ENCODE results near the gene TNS4. TPM values are rescaled to one million over a fixed set of nuclear protein-coding genes. Genes with fewer than 3 reads are reported as not detected.

TNS4 gene
- total and polyA plus RNA-seq, 3 experiments from 2014 or later = 0.41 to 3.1 (median 3.1) TPM

- ChIA-PET POLR2A (no interaction called here), CTCF (no interaction called here)
- no peaks in the 10 kb centered on the region for H3K9me3 Mint-ChIP-seq
Observed at GRCh38 chr17:40464392-40464855, 37.0 kb downstream of the TNS4 start.

DNA sequence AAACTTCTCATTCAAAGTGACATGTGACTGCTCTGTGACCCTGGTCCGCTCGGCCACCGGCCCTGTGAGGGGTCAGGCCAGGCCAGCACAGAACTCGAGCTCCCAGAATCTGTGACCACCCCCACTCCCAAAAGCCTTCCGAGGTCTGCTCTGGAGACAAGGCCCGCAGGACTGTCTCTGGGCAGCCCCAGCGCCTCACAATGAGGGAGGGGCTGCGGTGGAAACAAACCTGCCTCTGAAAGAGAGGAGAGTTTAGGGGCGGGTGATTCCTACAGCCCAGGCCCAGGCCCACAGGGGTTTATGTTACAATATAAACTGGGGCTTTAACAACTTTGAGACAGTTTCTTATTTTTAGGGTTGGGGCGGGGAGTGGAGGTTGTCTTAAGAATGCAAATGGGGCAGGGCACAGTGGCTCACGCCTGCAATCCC lies 38.3 kb downstream of the TNS4 start:
- CTCF ChIA-PET = interaction anchor here (0.7 to 1.8 kb wide), 3 partner anchors 11 to 52 kb away, joined by 3 to 5 read pairs (median 3); no protein-coding TSS in a partner anchor

More at GRCh38 chr17:40464392-40464855, 37.0 kb downstream of the TNS4 start:
- Mint-ChIP-seq H3K4me1 (no peaks in the 10 kb centered on the region), H3K4me3 (no peak overlapping the region), H3K27ac (peak overlapping the region in 2 of 8 donors; percentile 28 to 35), H3K36me3 (no peaks in the 10 kb centered on the region), H3K27me3 (peaks cover 0 to 4% of the 10 kb centered on the region in 2 donors)
- no peak overlapping the region for H3K27ac ChIP-seq (ENCODE audit: low read depth, low read length)
- H3K4me3 ChIP-seq (ENCODE audit: low read length) = no peak overlapping the region
- DNase-seq = no peak
- no peaks in the 10 kb centered on the region for H3K4me1 ChIP-seq (ENCODE audit: insufficient read depth, low read length)
- H3K9me3 ChIP-seq (ENCODE audit: low read length) = no peaks in the 10 kb centered on the region
- no peaks in the 10 kb centered on the region for H3K27me3 ChIP-seq (ENCODE audit: insufficient read depth, low read length, poor library complexity, severe bottlenecking)
- H3K36me3 ChIP-seq (ENCODE audit: insufficient read depth, low read length) = no peaks in the 10 kb centered on the region

GRCh38 chr17:40462343-40463121 lies 38.9 kb downstream of the TNS4 start:
- Histone ChIP-seq H3K36me3 (ENCODE audit: insufficient read depth, low read length) (no peaks in the 10 kb centered on the region), H3K27me3 (ENCODE audit: insufficient read depth, low read length, poor library complexity, severe bottlenecking) (no peaks in the 10 kb centered on the region), H3K9me3 (ENCODE audit: low read length) (no peaks in the 10 kb centered on the region), H3K27ac (ENCODE audit: low read depth, low read length) (no peak overlapping the region), H3K4me1 (ENCODE audit: insufficient read depth, low read length) (no peaks in the 10 kb centered on the region), H3K4me3 (ENCODE audit: low read length) (no peak overlapping the region)
- Mint-ChIP-seq H3K27ac (peak overlapping the region in 1 of 8 donors; percentile 68), H3K4me1 (peaks cover 0 to 2% (median 0%) of the 10 kb centered on the region in 3 donors), H3K27me3 (peaks cover 0 to 3% of the 10 kb centered on the region in 2 donors), H3K36me3 (no peaks in the 10 kb centered on the region), H3K4me3 (no peak overlapping the region), H3K9me3 (no peaks in the 10 kb centered on the region)
- no peak for DNase-seq
- CTCF ChIA-PET = interaction anchor here (0.8 to 1.8 kb wide), 2 partner anchors 11 to 14 kb away, joined by 3 to 5 read pairs; no protein-coding TSS in a partner anchor
- POLR2A ChIA-PET = no interaction called here

More for the DNA sequence above, 38.3 kb downstream of the TNS4 start:
- POLR2A ChIA-PET = interaction anchor here (0.7 kb wide), 1 partner anchor 86 kb away, joined by 15 read pairs; no protein-coding TSS in a partner anchor
- Mint-ChIP-seq H3K27me3 (peaks cover 0 to 3% of the 10 kb centered on the region in 2 donors), H3K4me1 (peaks cover 0 to 2% (median 0%) of the 10 kb centered on the region in 3 donors), H3K9me3 (no peaks in the 10 kb centered on the region), H3K4me3 (no peak overlapping the region), H3K27ac (no peak overlapping the region), H3K36me3 (no peaks in the 10 kb centered on the region)
- DNase-seq = no peak
- H3K4me1 ChIP-seq (ENCODE audit: insufficient read depth, low read length) = no peaks in the 10 kb centered on the region
- no peaks in the 10 kb centered on the region for H3K9me3 ChIP-seq (ENCODE audit: low read length)
- no peaks in the 10 kb centered on the region for H3K27me3 ChIP-seq (ENCODE audit: insufficient read depth, low read length, poor library complexity, severe bottlenecking)
- no peaks in the 10 kb centered on the region for H3K36me3 ChIP-seq (ENCODE audit: insufficient read depth, low read length)
- no peak overlapping the region for H3K4me3 ChIP-seq (ENCODE audit: low read length)
- H3K27ac ChIP-seq (ENCODE audit: low read depth, low read length) = no peak overlapping the region

DNA sequence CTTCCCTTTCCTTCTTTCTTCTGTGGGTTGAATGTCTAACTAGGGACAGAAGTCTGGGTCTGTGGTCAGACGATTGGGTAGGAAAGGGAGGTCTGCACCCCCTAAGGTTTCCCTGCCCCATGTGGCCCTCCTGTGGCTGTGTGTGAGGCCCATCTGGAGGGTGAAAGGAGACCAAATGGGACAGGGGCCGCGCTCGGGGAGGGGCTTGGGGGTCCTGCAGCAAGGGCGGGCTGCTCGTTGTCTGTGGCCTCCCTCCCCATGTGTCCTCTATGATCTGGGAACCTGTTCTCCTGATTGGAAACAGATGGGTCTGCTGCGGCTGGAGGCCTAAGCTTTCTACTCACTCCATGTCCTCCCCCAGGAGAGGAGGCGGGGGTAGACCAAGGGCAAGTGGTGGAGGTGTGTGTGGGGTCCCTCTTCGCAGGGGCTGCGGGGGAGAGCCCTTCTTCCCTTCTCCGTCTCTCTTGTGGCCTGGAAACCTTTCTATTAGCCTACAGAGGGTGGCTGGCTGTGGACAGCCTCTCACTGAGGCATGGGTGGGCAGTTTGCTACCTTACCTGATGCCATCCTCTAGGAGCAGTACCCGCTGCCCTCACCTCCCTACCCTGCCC lies 39.6 kb downstream of the TNS4 start:
- Histone ChIP-seq H3K27ac (ENCODE audit: low read depth, low read length) (no peak overlapping the region), H3K4me1 (ENCODE audit: insufficient read depth, low read length) (no peaks in the 10 kb centered on the region), H3K9me3 (ENCODE audit: low read length) (no peaks in the 10 kb centered on the region), H3K4me3 (ENCODE audit: low read length) (no peak overlapping the region), H3K36me3 (ENCODE audit: insufficient read depth, low read length) (no peaks in the 10 kb centered on the region), H3K27me3 (ENCODE audit: insufficient read depth, low read length, poor library complexity, severe bottlenecking) (no peaks in the 10 kb centered on the region)
- ChIA-PET POLR2A (no interaction called here), CTCF (no interaction called here)
- Mint-ChIP-seq H3K9me3 (no peaks in the 10 kb centered on the region), H3K36me3 (no peaks in the 10 kb centered on the region), H3K4me3 (no peak overlapping the region), H3K27me3 (peaks cover 0 to 2% of the 10 kb centered on the region in 2 donors), H3K4me1 (peaks cover 0 to 2% (median 0%) of the 10 kb centered on the region in 3 donors), H3K27ac (peak overlapping the region in 1 of 8 donors; percentile 68)
- DNase-seq = no peak

DNA sequence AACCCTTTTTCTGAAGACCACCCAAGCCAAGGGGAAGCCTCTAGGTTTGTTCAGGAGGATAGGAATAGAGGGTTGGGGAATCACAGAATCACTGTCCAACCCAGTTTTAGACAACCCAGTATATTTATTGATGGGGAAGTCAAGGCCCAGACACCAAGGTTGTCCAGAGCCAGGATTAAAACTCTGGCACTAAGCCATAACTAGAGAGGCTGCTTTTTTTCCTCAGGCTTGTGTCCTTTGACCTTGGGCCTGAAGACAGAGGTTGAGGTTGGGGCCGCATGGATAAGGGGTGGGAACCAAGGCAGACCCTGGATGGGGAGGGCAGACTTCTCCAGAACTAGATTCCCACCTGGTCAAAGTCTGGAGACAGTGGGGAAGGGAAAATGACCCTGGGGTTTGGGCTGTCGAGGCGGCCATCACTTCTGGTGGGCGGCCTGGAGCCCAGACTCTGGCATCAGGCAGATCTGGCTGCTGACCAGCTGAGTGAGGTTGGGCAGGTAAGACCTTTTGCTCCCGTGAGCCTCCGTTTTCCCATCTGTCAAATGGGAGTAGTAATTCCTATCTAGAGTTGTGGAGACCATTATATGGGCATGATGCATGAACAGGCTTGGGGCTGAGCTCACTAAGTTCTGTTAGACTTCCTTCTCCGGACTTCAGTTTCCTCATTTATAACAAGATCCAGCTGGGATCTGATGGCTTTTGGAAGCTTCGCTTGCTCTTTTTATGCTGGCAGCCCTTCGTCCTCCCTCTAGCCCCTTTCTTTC lies 40.3 kb downstream of the TNS4 start:
- CTCF ChIA-PET = no interaction called here
- Histone ChIP-seq H3K27me3 (ENCODE audit: insufficient read depth, low read length, poor library complexity, severe bottlenecking) (no peaks in the 10 kb centered on the region), H3K4me1 (ENCODE audit: insufficient read depth, low read length) (no peaks in the 10 kb centered on the region), H3K36me3 (ENCODE audit: insufficient read depth, low read length) (no peaks in the 10 kb centered on the region), H3K4me3 (ENCODE audit: low read length) (no peak overlapping the region), H3K9me3 (ENCODE audit: low read length) (no peaks in the 10 kb centered on the region), H3K27ac (ENCODE audit: low read depth, low read length) (no peak overlapping the region)
- H3K4me3 Mint-ChIP-seq = no peak overlapping the region
- peaks cover 0 to 3% (median 0%) of the 10 kb centered on the region in 3 donors for H3K36me3 Mint-ChIP-seq
- H3K4me1 Mint-ChIP-seq = peaks cover 0 to 2% (median 0%) of the 10 kb centered on the region in 3 donors
- H3K9me3 Mint-ChIP-seq = no peaks in the 10 kb centered on the region
- H3K27me3 Mint-ChIP-seq = peaks cover 0 to 2% of the 10 kb centered on the region in 2 donors
- peak overlapping the region in 1 of 8 donors; percentile 54 for H3K27ac Mint-ChIP-seq
- no peak for DNase-seq
- POLR2A ChIA-PET = interaction anchor here (0.6 kb wide), 2 partner anchors 9 to 577 kb away, joined by 3 read pairs; no protein-coding TSS in a partner anchor

DNA sequence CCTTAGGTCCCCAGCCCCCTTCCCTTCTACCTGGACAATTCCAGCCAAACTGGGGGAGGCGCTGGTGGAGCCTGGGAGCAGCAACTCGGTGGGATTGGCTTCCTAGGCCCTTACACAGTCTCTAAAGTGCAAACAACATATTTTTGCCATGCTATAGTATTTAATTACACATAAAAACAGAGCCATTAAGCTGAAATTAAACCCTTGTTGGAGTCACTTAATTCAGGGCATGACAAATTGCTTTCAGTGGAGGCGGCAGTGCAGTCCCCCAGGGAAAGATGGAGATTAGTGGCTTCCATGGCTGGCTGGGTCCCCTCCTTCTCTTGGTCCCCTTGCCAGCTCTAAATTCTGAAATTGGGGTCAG lies 40.8 kb downstream of the TNS4 start:
- H3K4me1 ChIP-seq (ENCODE audit: insufficient read depth, low read length) = no peaks in the 10 kb centered on the region
- POLR2A ChIA-PET = interaction anchor here (0.6 kb wide), 2 partner anchors 8 to 577 kb away, joined by 3 read pairs; no protein-coding TSS in a partner anchor
- Mint-ChIP-seq H3K4me1 (peaks cover 0 to 2% (median 0%) of the 10 kb centered on the region in 3 donors), H3K9me3 (no peaks in the 10 kb centered on the region), H3K27ac (peak overlapping the region in 1 of 8 donors; percentile 54), H3K4me3 (no peak overlapping the region), H3K36me3 (peaks cover 0 to 7% (median 5%) of the 10 kb centered on the region in 3 donors), H3K27me3 (peaks cover 0 to 4% of the 10 kb centered on the region in 2 donors)
- CTCF ChIA-PET = no interaction called here
- H3K27ac ChIP-seq (ENCODE audit: low read depth, low read length) = no peak overlapping the region
- H3K27me3 ChIP-seq (ENCODE audit: insufficient read depth, low read length, poor library complexity, severe bottlenecking) = no peaks in the 10 kb centered on the region
- H3K9me3 ChIP-seq (ENCODE audit: low read length) = no peaks in the 10 kb centered on the region
- no peaks in the 10 kb centered on the region for H3K36me3 ChIP-seq (ENCODE audit: insufficient read depth, low read length)
- DNase-seq = no peak
- H3K4me3 ChIP-seq (ENCODE audit: low read length) = no peak overlapping the region

GRCh38 chr17:40459636-40460603 lies 41.5 kb downstream of the TNS4 start:
- no peaks in the 10 kb centered on the region for H3K27me3 ChIP-seq (ENCODE audit: insufficient read depth, low read length, poor library complexity, severe bottlenecking)
- Mint-ChIP-seq H3K27ac (peak overlapping the region in 2 of 8 donors; percentile 51 to 67), H3K9me3 (no peaks in the 10 kb centered on the region), H3K4me3 (no peak overlapping the region), H3K36me3 (peaks cover 0 to 7% (median 5%) of the 10 kb centered on the region in 3 donors), H3K4me1 (peaks cover 0 to 2% (median 0%) of the 10 kb centered on the region in 3 donors), H3K27me3 (peaks cover 0 to 4% of the 10 kb centered on the region in 2 donors)
- DNase-seq = no peak
- no peak overlapping the region for H3K4me3 ChIP-seq (ENCODE audit: low read length)
- H3K36me3 ChIP-seq (ENCODE audit: insufficient read depth, low read length) = no peaks in the 10 kb centered on the region
- no peaks in the 10 kb centered on the region for H3K4me1 ChIP-seq (ENCODE audit: insufficient read depth, low read length)
- H3K27ac ChIP-seq (ENCODE audit: low read depth, low read length) = no peak overlapping the region
- no peaks in the 10 kb centered on the region for H3K9me3 ChIP-seq (ENCODE audit: low read length)
- CTCF ChIA-PET = no interaction called here
- POLR2A ChIA-PET = interaction anchor here (0.5 to 0.6 kb wide), 2 partner anchors 66 to 576 kb away, joined by 3 to 4 read pairs; no protein-coding TSS in a partner anchor

All from CD8-positive, alpha-beta memory T cell (primary cell).